NCI-H1436 treated with DMSO at 0.1 percent for 48 hours (cell line): ENCODE data around the gene POLK.
A peak's percentile ranks its signal among the peaks of the same experiment; 100 is the strongest.
"Not testable (repeated sequence)": the region's sequence is repeated elsewhere in the genome, so short reads cannot be mapped to it uniquely, and the experiment has no call there.

Source experiments
- DNase-seq: peaks from one replicate; lab custom pipeline; 2025; lab: John Stamatoyannopoulos, UW

POLK gene

GRCh38 chr5:75511435-75512382 is at the start of gene POLK, which contains the start of gene CERT1:
Gene POLK, plus strand, starts transcription at chr5:75511891.
Gene CERT1, minus strand, starts transcription at chr5:75511629. Its CDS starts 422 bp downstream, at chr5:75511207.
- DNase-seq: peak; percentile 84

- no peak for DNase-seq
These were observed 48.0 kb upstream of the POLK start for GRCh38 chr5:75463726-75464125.

- DNase-seq: no peak
These were observed 46.2 kb upstream of the POLK start for GRCh38 chr5:75465480-75465879.

GRCh38 chr5:75466006-75466716 is 45.5 kb upstream of the POLK start:
- no peak for DNase-seq

GRCh38 chr5:75468593-75468992 is 43.1 kb upstream of the POLK start:
- no peak for DNase-seq

GRCh38 chr5:75469017-75469416 is 42.7 kb upstream of the POLK start:
- DNase-seq: no peak

GRCh38 chr5:75471193-75471592 is 40.5 kb upstream of the POLK start:
- no peak for DNase-seq

GRCh38 chr5:75472973-75473372 is 38.7 kb upstream of the POLK start:
- DNase-seq: no peak

GRCh38 chr5:75473463-75473862 is 38.2 kb upstream of the POLK start:
- DNase-seq: no peak

- no peak for DNase-seq
These were observed 36.3 kb upstream of the POLK start for GRCh38 chr5:75475364-75475763.

- no peak for DNase-seq
These were observed 30.7 kb upstream of the POLK start for GRCh38 chr5:75481024-75481423.

GRCh38 chr5:75482482-75482881 is 29.2 kb upstream of the POLK start:
- DNase-seq: no peak

- DNase-seq: no peak
These were observed 27.1 kb upstream of the POLK start for GRCh38 chr5:75484605-75485004.

- not testable (repeated sequence) for DNase-seq
These were observed 21.8 kb upstream of the POLK start for GRCh38 chr5:75489847-75490246.

- no peak for DNase-seq
These were observed 20.1 kb upstream of the POLK start for GRCh38 chr5:75491621-75492020.

- no peak for DNase-seq
These were observed 15.7 kb upstream of the POLK start for GRCh38 chr5:75496026-75496425.

GRCh38 chr5:75498208-75498777 is 13.4 kb upstream of the POLK start:
- DNase-seq: no peak

- not testable (repeated sequence) for DNase-seq
These were observed 12.8 kb upstream of the POLK start for GRCh38 chr5:75498875-75499274.

- not testable (repeated sequence) for DNase-seq
These were observed 6.6 kb upstream of the POLK start for GRCh38 chr5:75505112-75505511.

GRCh38 chr5:75507841-75508240 is 3.9 kb upstream of the POLK start:
- no peak for DNase-seq

- DNase-seq: no peak
These were observed 2.1 kb upstream of the POLK start for GRCh38 chr5:75509546-75509945.

GRCh38 chr5:75509956-75510355 is 1.7 kb upstream of the POLK start:
- no peak for DNase-seq

- DNase-seq: no peak
These were observed 1.3 kb upstream of the POLK start for GRCh38 chr5:75510417-75510835.
